ENCODE data around the gene PAQR4. TPM values are rescaled to one million over a fixed set of nuclear protein-coding genes. Genes with fewer than 3 reads are reported as not detected.

The PAQR4 gene
- total and polyA plus RNA-seq, 2 of the 13 experiments (the other 11 are each of a cell fraction or from before 2014, with no cell fraction given) = 15.9 to 24.8 TPM

- TF ChIP-seq HMGXB3 (CRISPR knock-in tag; IDR thresholded peaks at IDR 0.05; ENCODE audit: borderline replicate concordance) = no peak
- TF ChIP-seq RBAK (CRISPR knock-in tag; IDR thresholded peaks at IDR 0.05) = no peak
- TF ChIP-seq MED8 (CRISPR knock-in tag; IDR thresholded peaks at IDR 0.05; ENCODE audit: insufficient replicate concordance) = peak; percentile 56
- TF ChIP-seq ZEB1 (IDR thresholded peaks at IDR 0.05; ENCODE audit: insufficient replicate concordance, low read depth) = no peak
- TF ChIP-seq MXD4 (CRISPR knock-in tag; IDR thresholded peaks at IDR 0.05) = no peak
- TF ChIP-seq ZBTB7B (CRISPR knock-in tag; IDR thresholded peaks at IDR 0.05) = no peak
- no peak for TF ChIP-seq ZBTB10 (CRISPR knock-in tag; IDR thresholded peaks at IDR 0.05; ENCODE audit: borderline replicate concordance)
- no peak for TF ChIP-seq STAT6 (CRISPR knock-in tag; IDR thresholded peaks at IDR 0.05; ENCODE audit: borderline replicate concordance)
- TF ChIP-seq ZNF34 (CRISPR knock-in tag; IDR thresholded peaks at IDR 0.05; ENCODE audit: borderline replicate concordance) = no peak
- TF ChIP-seq ZNF33A (CRISPR knock-in tag; IDR thresholded peaks at IDR 0.05; ENCODE audit: borderline replicate concordance) = no peak
- TF ChIP-seq ZNF572 (CRISPR knock-in tag; IDR thresholded peaks at IDR 0.05) = no peak
- no peak for TF ChIP-seq KLF16 (CRISPR knock-in tag; IDR thresholded peaks at IDR 0.05)
- peak; percentile 26; the same call in 1 of the 2 replicates for TF ChIP-seq JUN (CRISPR knock-in tag; IDR thresholded peaks at IDR 0.05)
- TF ChIP-seq, protein P1, sequence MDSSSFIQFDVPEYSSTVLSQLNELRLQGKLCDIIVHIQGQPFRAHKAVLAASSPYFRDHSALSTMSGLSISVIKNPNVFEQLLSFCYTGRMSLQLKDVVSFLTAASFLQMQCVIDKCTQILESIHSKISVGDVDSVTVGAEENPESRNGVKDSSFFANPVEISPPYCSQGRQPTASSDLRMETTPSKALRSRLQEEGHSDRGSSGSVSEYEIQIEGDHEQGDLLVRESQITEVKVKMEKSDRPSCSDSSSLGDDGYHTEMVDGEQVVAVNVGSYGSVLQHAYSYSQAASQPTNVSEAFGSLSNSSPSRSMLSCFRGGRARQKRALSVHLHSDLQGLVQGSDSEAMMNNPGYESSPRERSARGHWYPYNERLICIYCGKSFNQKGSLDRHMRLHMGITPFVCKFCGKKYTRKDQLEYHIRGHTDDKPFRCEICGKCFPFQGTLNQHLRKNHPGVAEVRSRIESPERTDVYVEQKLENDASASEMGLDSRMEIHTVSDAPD (CRISPR knock-in tag; IDR thresholded peaks at IDR 0.05) = no peak
- no peak for TF ChIP-seq POLR2AphosphoS5 (IDR thresholded peaks at IDR 0.05; ENCODE audit: low read depth, low read length)
- no peak for TF ChIP-seq MTF1 (CRISPR knock-in tag; IDR thresholded peaks at IDR 0.05)
- TF ChIP-seq ZZZ3 (CRISPR knock-in tag; IDR thresholded peaks at IDR 0.05; ENCODE audit: borderline replicate concordance) = no peak
- TF ChIP-seq SP4 (CRISPR knock-in tag; IDR thresholded peaks at IDR 0.05) = no peak
These were observed 48.8 kb downstream of the PAQR4 start, which contains the start of gene CLDN6 (continued) for GRCh38 chr16:3017794-3018506.
